Measurements from ENCODE around the gene ALAS1. TPM values are rescaled to one million over a fixed set of nuclear protein-coding genes. Genes with fewer than 3 reads are reported as not detected.

ALAS1 gene
- 50.0 and 53.7 TPM in 2 replicates for total RNA-seq

DNA sequence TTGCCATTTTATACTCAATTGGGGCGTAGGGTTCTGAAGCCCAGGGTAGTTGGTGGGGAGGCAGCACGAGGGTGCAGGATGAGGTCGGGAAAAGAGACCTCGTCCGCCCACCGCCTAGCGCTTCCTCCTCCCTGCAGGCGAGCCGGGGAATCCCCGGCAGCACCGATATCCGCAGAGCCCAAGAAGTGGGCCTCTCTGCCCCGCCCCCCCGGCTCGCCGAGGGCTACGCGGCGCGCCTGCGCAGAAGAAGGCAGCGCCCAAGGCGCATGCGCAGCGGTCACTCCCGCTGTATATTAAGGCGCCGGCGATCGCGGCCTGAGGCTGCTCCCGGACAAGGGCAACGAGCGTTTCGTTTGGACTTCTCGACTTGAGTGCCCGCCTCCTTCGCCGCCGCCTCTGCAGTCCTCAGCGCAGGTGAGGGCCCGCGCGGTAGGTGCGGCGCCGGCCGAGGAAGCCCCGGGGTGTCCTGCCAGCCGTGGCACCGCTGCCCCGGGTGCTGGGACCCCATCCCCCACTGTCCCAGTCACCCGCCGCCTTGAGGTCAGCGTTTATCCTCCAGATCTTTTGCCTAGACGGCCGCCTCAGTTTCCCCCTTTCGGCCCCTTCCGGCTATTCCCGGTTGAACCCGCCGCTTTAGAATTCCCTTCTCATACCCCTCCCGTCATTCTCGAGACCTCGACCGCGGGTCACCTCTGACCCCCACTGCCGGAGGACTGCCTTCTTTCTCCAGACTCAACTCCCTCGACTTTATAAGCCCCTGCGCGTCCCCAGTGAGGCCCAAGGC lies at the start of gene ALAS1:
TSS of gene ALAS1 (plus strand) at position 319 of the 784 bp plus-strand sequence. CDS start 1,082 bp downstream, outside the sequence.

GRCh38 chr3:52154135-52155094 lies 43.5 kb upstream of the ALAS1 start, which contains the start of gene POC1A:
Gene POC1A, minus strand, starts transcription at chr3:52154423. Its CDS starts 51 bp downstream, at chr3:52154372.

GRCh38 chr3:52225452-52226228 lies 27.7 kb downstream of the ALAS1 start, which contains the start of gene TLR9:
Gene TLR9, minus strand, starts transcription at chr3:52225645. Its CDS starts 116 bp downstream, at chr3:52225529.

GRCh38 chr3:52238761-52239701 lies 41.1 kb downstream of the ALAS1 start, which contains the start of gene TWF2:
Gene TWF2, minus strand, starts transcription at chr3:52239158. Its CDS starts 142 bp downstream, at chr3:52239016.

DNA sequence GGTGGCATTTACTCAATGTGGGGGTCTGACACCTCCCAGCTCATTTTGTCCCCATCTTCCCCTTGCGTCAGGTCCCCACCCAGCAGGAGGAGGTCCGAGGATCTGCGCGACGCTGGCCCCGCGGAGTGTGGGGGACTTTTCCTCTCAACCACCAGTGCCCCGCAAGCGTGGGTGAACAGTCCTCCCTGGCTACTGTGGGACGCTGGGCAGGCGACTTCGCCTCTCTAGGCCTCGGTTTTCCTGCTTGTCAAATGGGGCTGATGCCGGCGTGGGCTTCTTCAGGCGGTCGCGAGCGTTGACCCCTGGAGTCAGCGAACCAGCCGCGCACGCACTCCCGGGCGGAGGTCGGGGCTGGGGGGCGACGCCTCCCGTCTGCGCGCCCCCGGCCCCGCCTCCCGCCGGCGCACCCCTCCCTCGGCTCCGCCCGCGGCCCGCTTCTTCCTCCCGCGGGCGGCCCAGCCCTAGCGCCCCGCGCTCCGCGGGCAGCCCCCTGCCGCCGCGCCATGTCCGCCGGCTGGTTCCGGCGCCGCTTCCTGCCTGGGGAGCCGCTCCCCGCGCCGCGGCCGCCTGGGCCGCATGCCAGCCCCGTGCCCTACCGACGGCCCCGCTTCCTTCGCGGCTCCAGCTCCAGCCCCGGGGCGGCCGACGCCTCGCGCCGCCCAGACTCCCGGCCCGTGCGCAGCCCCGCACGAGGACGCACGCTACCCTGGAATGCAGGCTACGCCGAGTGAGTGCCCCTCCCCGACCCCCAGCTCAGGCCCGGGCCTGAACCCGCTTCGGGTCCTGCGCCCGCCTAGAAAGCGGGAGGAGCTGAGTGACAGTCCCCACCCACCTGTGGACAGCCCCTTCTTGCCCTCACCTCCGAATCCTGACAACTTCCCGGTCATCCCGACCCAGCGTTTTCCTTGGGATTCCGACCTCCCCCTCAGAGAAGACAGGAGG lies 47.6 kb downstream of the ALAS1 start, which contains the start of gene PPM1M:
TSS of gene PPM1M (plus strand) at position 438 of the 942 bp plus-strand sequence. CDS start at position 504, 66 bp downstream.

Other genes starting within 250 kb of the ALAS1 start
- not detected in 2 replicates for gene GPR62, start 242.8 kb upstream of the ALAS1 start, total RNA-seq
- gene PCBP4, start 230.7 kb upstream of the ALAS1 start, total RNA-seq: 32.3 and 47.2 TPM in 2 replicates
- gene ABHD14B, start 224.1 kb upstream of the ALAS1 start, total RNA-seq: 29.5 and 39.0 TPM in 2 replicates
- gene ABHD14A, start 223.1 kb upstream of the ALAS1 start, total RNA-seq: 10.3 and 16.2 TPM in 2 replicates
- gene ACY1, start 214.6 kb upstream of the ALAS1 start, total RNA-seq: 29.4 and 36.9 TPM in 2 replicates
- gene RPL29, start 202.3 kb upstream of the ALAS1 start, total RNA-seq: 802 and 851 TPM in 2 replicates
- gene DUSP7, start 141.6 kb upstream of the ALAS1 start, total RNA-seq: 39.0 and 39.6 TPM in 2 replicates
- 1.9 and 3.4 TPM in 2 replicates for gene POC1A, start 43.7 kb upstream of the ALAS1 start, total RNA-seq
- gene TLR9, start 27.5 kb downstream of the ALAS1 start, total RNA-seq: under 0.01 TPM in 1 of 2 replicates, not detected in the other
- 139 and 150 TPM in 2 replicates for gene TWF2, start 41.0 kb downstream of the ALAS1 start, total RNA-seq
- 40.3 and 46.7 TPM in 2 replicates for gene PPM1M, start 47.6 kb downstream of the ALAS1 start, total RNA-seq
- gene WDR82, start 80.5 kb downstream of the ALAS1 start, total RNA-seq: 57.6 and 73.3 TPM in 2 replicates
- 11.9 and 12.0 TPM in 2 replicates for gene GLYCTK, start 89.7 kb downstream of the ALAS1 start, total RNA-seq
- gene DNAH1, start 118.2 kb downstream of the ALAS1 start, total RNA-seq: 6.7 and 9.2 TPM in 2 replicates
- gene BAP1, start 211.8 kb downstream of the ALAS1 start, total RNA-seq: 59.6 and 69.4 TPM in 2 replicates
- 3.2 and 3.9 TPM in 2 replicates for gene PHF7, start 212.5 kb downstream of the ALAS1 start, total RNA-seq
- gene SEMA3G, start 246.9 kb downstream of the ALAS1 start, total RNA-seq: 0.85 and 0.97 TPM in 2 replicates

Measured in hair follicle dermal papilla cell (primary cell).